ENCODE measurements around the gene TUBG2.
"Not testable (repeated sequence)": the region's sequence is repeated elsewhere in the genome, so short reads cannot be mapped to it uniquely, and the experiment has no call there.

TUBG2 gene

GRCh38 chr17:42659079-42659931, at the start of gene TUBG2:
TSS of gene TUBG2 (plus strand) at chr17:42659284. CDS start at chr17:42659504, 220 bp downstream.
- DNase-seq = peak; percentile 82

- DNase-seq = not testable (repeated sequence)
Measured at GRCh38 chr17:42609814-42610801, 49.0 kb upstream of the TUBG2 start.

- no peak for DNase-seq
Measured at GRCh38 chr17:42612013-42612412, 47.1 kb upstream of the TUBG2 start.

GRCh38 chr17:42613699-42614295, 45.3 kb upstream of the TUBG2 start:
- no peak for DNase-seq

- no peak for DNase-seq
Measured at GRCh38 chr17:42617956-42618431, 41.1 kb upstream of the TUBG2 start.

- DNase-seq = no peak
Measured at GRCh38 chr17:42618442-42619150, 40.5 kb upstream of the TUBG2 start.

- DNase-seq = not testable (repeated sequence)
Measured at GRCh38 chr17:42621987-42622386, 37.1 kb upstream of the TUBG2 start.

- DNase-seq = no peak
Measured at GRCh38 chr17:42623271-42623670, 35.8 kb upstream of the TUBG2 start.

GRCh38 chr17:42623732-42624596, 35.1 kb upstream of the TUBG2 start:
- peak; percentile 92 for DNase-seq

GRCh38 chr17:42627032-42627764, 31.9 kb upstream of the TUBG2 start:
- DNase-seq = not testable (repeated sequence)

GRCh38 chr17:42629411-42630009, 29.6 kb upstream of the TUBG2 start:
- DNase-seq = no peak

GRCh38 chr17:42632949-42633444, 26.1 kb upstream of the TUBG2 start:
- no peak for DNase-seq

GRCh38 chr17:42639525-42640113, 19.5 kb upstream of the TUBG2 start:
- DNase-seq = no peak

- DNase-seq = no peak
Measured at GRCh38 chr17:42640121-42640520, 19.0 kb upstream of the TUBG2 start.

GRCh38 chr17:42642336-42642735, 16.7 kb upstream of the TUBG2 start:
- no peak for DNase-seq

- no peak for DNase-seq
Measured at GRCh38 chr17:42647778-42648177, 11.3 kb upstream of the TUBG2 start.

GRCh38 chr17:42651392-42651791, 7.7 kb upstream of the TUBG2 start:
- DNase-seq = no peak

GRCh38 chr17:42653179-42654124, 5.6 kb upstream of the TUBG2 start:
- no peak for DNase-seq

Measured in NCI-H2029 (cell line).